Stimulated activated memory B cell treated with anti-CD40 and anti-IgM and Interleukin-4, amounts not matched to agents 10 μg/mL and 1 μg/mL and 100 μg/mL, for 72 hours (primary cell): ENCODE measurements around the gene GNL2.
A peak's percentile ranks its signal among the peaks of the same experiment; 100 is the strongest.

ENCODE experiments used
- ATAC-seq: fragments of 150-1000 bp; cut with Tn5 transposase; 2 replicates; pipeline ENCODE4 v1.10.0; 2021
- H3K27ac Mint-ChIP-seq: one replicate; pipeline ENCODE4 v1.8.0; 2022; ENCODE audit warnings: mild to moderate bottlenecking, mixed read lengths
- H3K27me3 Mint-ChIP-seq: one replicate; pipeline ENCODE4 v1.8.0; 2022; ENCODE audit warnings: mixed read lengths
- H3K36me3 Mint-ChIP-seq: one replicate; pipeline ENCODE4 v1.8.0; 2022; ENCODE audit warnings: mixed read lengths
- H3K4me1 Mint-ChIP-seq: one replicate; pipeline ENCODE4 v1.8.0; 2022; ENCODE audit warnings: mixed read lengths
- H3K4me3 Mint-ChIP-seq: one replicate; pipeline ENCODE4 v1.8.0; 2022; ENCODE audit warnings: mild to moderate bottlenecking, moderate library complexity, mixed read lengths
- H3K9me3 Mint-ChIP-seq: one replicate; pipeline ENCODE4 v1.8.0; 2022; ENCODE audit warnings: mixed read lengths

GNL2 gene

GRCh38 chr1:37595440-37596181, at the start of gene GNL2:
GNL2 (minus strand) TSS chr1:37595937; CDS start chr1:37595822, 115 bp downstream.
- Mint-ChIP-seq H3K4me1 (peaks cover 23% of the 10 kb centered on the region), H3K9me3 (no peaks in the 10 kb centered on the region), H3K27ac (peak within 1 kb of the TSS; percentile 95), H3K36me3 (peaks cover 5% of the 10 kb centered on the region), H3K4me3 (peak within 1 kb of the TSS; percentile 99), H3K27me3 (no peaks in the 10 kb centered on the region)
- ATAC-seq = peak; percentile 100

DNA sequence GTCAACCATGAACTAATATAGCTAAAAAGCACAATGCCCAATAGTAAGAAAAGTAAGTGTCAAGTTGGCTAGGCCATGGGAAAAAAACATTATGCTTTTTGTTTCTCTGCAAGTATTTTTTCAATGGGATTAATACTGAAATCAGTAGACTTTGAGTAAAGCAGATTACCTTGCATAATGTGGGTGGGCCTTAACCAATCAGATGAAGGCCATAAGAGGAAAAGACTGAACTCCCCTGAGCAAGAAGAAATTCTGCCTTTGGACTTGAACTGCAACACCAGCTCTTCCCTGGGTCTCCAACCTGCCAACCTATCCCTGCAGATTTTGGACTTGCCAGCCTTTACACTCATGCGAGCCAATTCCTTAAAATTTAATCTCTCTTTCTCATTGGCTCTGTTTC, 45.3 kb upstream of the GNL2 start:
- no peak overlapping the region for H3K4me3 Mint-ChIP-seq
- peaks cover 20% of the 10 kb centered on the region for H3K27me3 Mint-ChIP-seq
- no peak overlapping the region for H3K27ac Mint-ChIP-seq
- H3K36me3 Mint-ChIP-seq = no peaks in the 10 kb centered on the region
- ATAC-seq = no peak
- no peaks in the 10 kb centered on the region for H3K4me1 Mint-ChIP-seq
- H3K9me3 Mint-ChIP-seq = no peaks in the 10 kb centered on the region

- Mint-ChIP-seq H3K36me3 (no peaks in the 10 kb centered on the region), H3K4me3 (no peak overlapping the region), H3K27me3 (peaks cover 48% of the 10 kb centered on the region), H3K27ac (no peak overlapping the region), H3K4me1 (peaks cover 8% of the 10 kb centered on the region), H3K9me3 (no peaks in the 10 kb centered on the region)
- no peak for ATAC-seq
Observed at GRCh38 chr1:37636435-37636834, 40.7 kb upstream of the GNL2 start.

- Mint-ChIP-seq H3K4me3 (no peak overlapping the region), H3K27me3 (peaks cover 60% of the 10 kb centered on the region), H3K27ac (no peak overlapping the region), H3K4me1 (peaks cover 13% of the 10 kb centered on the region), H3K9me3 (no peaks in the 10 kb centered on the region), H3K36me3 (no peaks in the 10 kb centered on the region)
- no peak for ATAC-seq
Observed at GRCh38 chr1:37634992-37635902, 39.5 kb upstream of the GNL2 start.

GRCh38 chr1:37634244-37634991, 38.7 kb upstream of the GNL2 start, which contains the start of gene RSPO1:
RSPO1 (minus strand) TSS chr1:37634892; CDS start chr1:37629661, 5,231 bp downstream.
- no peak within 1 kb of the TSS for H3K27ac Mint-ChIP-seq
- H3K4me3 Mint-ChIP-seq = peak within 1 kb of the TSS; percentile 34
- H3K9me3 Mint-ChIP-seq = no peaks in the 10 kb centered on the region
- peak; percentile 32 for ATAC-seq
- H3K36me3 Mint-ChIP-seq = no peaks in the 10 kb centered on the region
- H3K27me3 Mint-ChIP-seq = peaks cover 68% of the 10 kb centered on the region
- peaks cover 16% of the 10 kb centered on the region for H3K4me1 Mint-ChIP-seq

GRCh38 chr1:37633938-37634243, 38.2 kb upstream of the GNL2 start:
- peaks cover 16% of the 10 kb centered on the region for H3K4me1 Mint-ChIP-seq

DNA sequence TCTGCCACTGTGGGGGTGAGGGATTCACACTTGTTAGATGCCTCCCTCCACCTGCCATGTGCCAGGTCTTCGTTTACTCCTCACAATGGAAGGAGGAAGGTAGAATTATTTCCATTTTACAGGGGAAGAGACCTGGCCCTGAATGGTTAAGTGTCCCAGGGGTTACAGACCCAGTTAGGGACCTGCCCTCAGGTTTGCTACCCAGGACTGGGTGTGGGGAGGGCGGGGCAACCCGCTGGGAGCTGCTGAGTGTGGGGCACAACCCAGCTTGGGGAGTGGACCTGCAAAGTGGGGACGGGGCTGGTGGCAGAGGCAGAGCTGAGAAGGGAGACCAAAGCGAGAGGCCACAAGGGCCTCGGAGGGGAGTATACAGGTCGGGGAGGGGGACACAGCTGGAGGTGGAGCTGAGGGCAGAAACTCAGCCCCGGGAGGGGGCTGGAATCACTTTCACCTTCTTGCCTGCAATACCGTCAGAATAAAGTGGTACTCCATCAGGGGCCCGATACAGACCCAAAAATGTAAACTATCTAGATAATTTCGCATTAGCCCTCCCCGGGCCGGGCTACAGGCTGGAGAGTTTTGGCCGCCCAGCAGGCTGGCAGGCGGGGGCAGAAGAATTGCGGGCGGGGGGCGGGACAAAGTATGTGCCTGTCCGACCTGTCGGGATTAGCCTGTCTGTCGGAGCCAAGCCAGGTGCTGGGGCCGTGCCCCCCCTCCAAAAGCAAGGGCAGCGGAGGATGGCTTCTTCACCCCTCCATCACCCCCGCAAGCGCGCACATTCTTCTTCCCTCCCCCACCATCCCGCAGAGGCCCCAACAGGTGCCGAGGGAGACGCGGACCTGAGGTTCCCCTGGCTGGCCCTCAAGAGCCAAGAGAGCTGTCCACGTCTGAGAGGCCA, 37.6 kb upstream of the GNL2 start:
- ATAC-seq = no peak
- Mint-ChIP-seq H3K27ac (no peak overlapping the region), H3K9me3 (no peaks in the 10 kb centered on the region), H3K4me3 (no peak overlapping the region), H3K36me3 (no peaks in the 10 kb centered on the region), H3K27me3 (peaks cover 79% of the 10 kb centered on the region), H3K4me1 (peaks cover 16% of the 10 kb centered on the region)

More at GRCh38 chr1:37633938-37634243, 38.2 kb upstream of the GNL2 start:
- no peak overlapping the region for H3K27ac Mint-ChIP-seq
- no peak for ATAC-seq
- H3K27me3 Mint-ChIP-seq = peaks cover 73% of the 10 kb centered on the region
- H3K36me3 Mint-ChIP-seq = no peaks in the 10 kb centered on the region
- H3K4me3 Mint-ChIP-seq = peak overlapping the region; percentile 34
- H3K9me3 Mint-ChIP-seq = no peaks in the 10 kb centered on the region

DNA sequence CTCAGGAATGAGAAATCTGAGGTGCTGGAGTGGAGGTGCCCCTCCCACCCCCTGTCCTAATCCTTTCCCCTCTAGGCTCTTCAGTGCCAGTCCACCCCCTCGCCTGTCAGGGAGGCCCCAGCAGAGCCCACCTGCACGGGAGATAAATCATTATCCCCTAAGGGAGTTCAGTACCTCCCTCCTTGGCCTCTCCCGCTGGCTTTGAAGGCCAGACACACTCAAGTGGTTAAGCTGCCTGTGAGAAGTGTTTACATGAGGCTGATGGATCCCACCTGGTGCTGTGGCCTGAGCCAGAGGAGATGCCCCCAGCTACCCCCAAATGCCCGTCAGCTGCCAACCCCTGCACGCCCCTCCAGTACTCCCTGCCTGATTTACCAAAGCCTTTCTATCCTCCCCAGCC, 35.3 kb upstream of the GNL2 start:
- no peaks in the 10 kb centered on the region for H3K9me3 Mint-ChIP-seq
- peaks cover 94% of the 10 kb centered on the region for H3K27me3 Mint-ChIP-seq
- H3K4me1 Mint-ChIP-seq = peaks cover 16% of the 10 kb centered on the region
- ATAC-seq = no peak
- H3K36me3 Mint-ChIP-seq = no peaks in the 10 kb centered on the region
- H3K4me3 Mint-ChIP-seq = no peak overlapping the region
- no peak overlapping the region for H3K27ac Mint-ChIP-seq

DNA sequence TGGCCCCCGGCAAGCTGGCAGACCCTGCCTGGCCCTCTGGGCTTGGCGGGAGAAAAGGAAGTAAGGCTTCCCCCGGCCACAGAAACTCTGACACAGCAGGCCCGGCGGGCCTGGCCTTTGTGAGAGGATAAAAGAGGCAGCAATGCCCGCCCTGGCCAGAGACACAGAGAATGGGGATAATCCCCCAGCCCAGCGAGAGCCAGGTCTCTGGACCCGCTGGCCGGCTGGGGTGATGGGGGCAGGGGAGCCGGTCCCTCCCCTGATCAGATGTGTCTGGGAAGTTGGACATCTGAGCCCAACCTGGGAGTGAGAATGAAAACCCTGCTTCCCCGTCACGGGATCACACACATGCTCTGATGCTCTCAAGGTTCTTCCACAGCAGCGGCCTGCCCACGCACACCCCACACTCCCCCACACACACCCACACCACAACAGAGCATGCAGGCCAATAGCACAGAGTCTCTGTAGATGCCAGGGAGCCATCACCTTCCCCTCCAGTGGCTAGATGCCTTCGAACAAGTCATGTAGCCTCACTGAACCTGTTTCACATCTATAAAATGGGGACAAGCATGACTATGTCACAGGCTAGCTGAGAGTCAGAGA, 34.8 kb upstream of the GNL2 start:
- H3K4me1 Mint-ChIP-seq = peaks cover 16% of the 10 kb centered on the region

DNA sequence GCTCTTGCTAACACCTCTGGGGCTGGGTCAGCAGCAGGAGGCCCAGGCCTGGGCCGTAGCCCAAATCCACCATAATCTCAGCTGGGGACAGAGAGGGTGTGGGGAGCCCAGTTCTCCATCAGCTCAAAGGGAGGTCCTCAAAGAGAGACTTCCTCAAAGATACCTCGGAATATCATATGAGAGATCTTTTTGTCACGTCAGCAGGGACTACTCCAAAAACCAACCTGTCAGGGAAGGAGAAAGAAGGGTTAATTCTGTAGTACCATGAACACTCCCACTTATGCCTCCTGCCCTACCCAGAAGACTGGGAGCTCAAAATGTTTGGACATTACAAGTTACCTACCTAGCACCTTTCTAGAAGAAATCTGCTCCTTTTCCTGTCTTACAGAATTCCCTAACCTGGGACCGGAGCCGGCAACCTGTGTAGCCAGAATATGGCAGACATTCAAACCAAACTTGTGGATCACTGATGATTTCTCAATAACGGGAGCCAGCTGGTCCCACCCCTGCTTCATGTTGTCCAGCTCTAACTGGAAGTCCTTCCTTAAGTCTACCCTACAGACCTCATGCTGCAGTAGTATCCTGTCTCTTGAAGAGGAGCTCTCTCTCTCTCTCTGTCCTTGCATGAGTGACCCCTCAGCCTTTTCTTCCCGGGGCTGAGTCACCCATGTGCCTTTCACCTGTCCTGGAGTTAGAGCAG, 34.1 kb upstream of the GNL2 start:
- Mint-ChIP-seq H3K4me3 (no peak overlapping the region), H3K27ac (no peak overlapping the region), H3K9me3 (no peaks in the 10 kb centered on the region), H3K27me3 (peaks cover 91% of the 10 kb centered on the region), H3K4me1 (peaks cover 16% of the 10 kb centered on the region), H3K36me3 (no peaks in the 10 kb centered on the region)
- no peak for ATAC-seq

More for the DNA sequence above, 34.8 kb upstream of the GNL2 start:
- H3K9me3 Mint-ChIP-seq = no peaks in the 10 kb centered on the region
- H3K27ac Mint-ChIP-seq = no peak overlapping the region
- H3K27me3 Mint-ChIP-seq = peaks cover 91% of the 10 kb centered on the region
- ATAC-seq = no peak
- H3K36me3 Mint-ChIP-seq = no peaks in the 10 kb centered on the region
- no peak overlapping the region for H3K4me3 Mint-ChIP-seq

- H3K4me3 Mint-ChIP-seq = no peak overlapping the region
Observed at GRCh38 chr1:37629008-37629407, 33.3 kb upstream of the GNL2 start.

DNA sequence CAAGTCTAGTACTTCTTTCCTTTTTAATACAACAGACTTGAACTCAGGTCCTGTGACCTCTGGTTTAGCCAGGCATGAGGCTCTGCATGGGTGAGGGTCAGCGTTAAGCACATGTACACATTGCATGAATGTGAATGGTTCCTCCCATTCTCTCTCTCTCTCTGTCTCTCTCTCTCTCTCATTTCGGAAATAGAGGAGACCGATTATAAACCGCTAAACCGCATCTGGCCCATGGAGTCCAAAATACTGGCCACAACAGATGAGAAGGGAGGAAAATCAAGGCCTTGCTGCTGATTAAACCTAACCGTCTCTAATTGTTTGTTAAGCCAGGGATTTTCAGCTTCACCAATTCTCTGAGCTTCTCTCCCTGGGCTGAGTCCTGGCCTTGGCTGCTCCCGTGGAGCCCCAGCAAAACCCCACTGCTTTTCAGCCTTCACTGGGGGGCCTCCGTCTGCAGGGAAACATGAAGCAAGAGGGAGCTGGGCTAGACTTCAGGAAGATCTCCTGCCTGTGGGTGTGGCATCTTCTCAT, 32.4 kb upstream of the GNL2 start:
- Mint-ChIP-seq H3K27me3 (peaks cover 85% of the 10 kb centered on the region), H3K27ac (no peak overlapping the region), H3K9me3 (no peaks in the 10 kb centered on the region), H3K4me1 (peaks cover 14% of the 10 kb centered on the region), H3K36me3 (no peaks in the 10 kb centered on the region), H3K4me3 (no peak overlapping the region)
- no peak for ATAC-seq

More at GRCh38 chr1:37629008-37629407, 33.3 kb upstream of the GNL2 start:
- no peak overlapping the region for H3K27ac Mint-ChIP-seq
- H3K9me3 Mint-ChIP-seq = no peaks in the 10 kb centered on the region
- no peaks in the 10 kb centered on the region for H3K36me3 Mint-ChIP-seq
- H3K4me1 Mint-ChIP-seq = peaks cover 16% of the 10 kb centered on the region
- no peak for ATAC-seq
- H3K27me3 Mint-ChIP-seq = peaks cover 94% of the 10 kb centered on the region

DNA sequence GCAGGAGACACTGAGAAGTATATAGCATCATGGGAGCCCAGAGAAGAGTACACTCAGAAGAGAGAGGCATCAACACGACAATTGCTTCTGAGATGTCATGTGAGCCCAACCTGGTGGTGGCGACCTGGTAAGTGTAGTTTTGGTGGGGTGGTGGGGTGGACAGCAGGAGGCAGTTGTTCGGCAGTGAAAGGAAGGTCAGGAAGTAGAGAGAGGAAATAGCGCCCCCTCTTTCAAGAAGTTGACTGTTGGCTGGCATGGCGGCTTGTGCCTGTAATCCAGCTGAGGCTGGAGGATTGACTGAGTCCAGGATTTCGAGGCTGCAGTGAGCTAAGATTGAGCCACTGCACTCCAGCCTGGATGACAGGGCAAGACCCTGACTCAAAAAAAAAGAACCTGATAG, 26.4 kb upstream of the GNL2 start:
- no peaks in the 10 kb centered on the region for H3K36me3 Mint-ChIP-seq
- H3K4me3 Mint-ChIP-seq = no peak overlapping the region
- no peaks in the 10 kb centered on the region for H3K9me3 Mint-ChIP-seq
- H3K27me3 Mint-ChIP-seq = peaks cover 47% of the 10 kb centered on the region
- ATAC-seq = no peak
- H3K4me1 Mint-ChIP-seq = no peaks in the 10 kb centered on the region
- no peak overlapping the region for H3K27ac Mint-ChIP-seq
